GM10266 (cell line): Measurements from ENCODE around the gene LYSMD2.

Experiments
- DNase-seq: peaks from one replicate; pipeline ENCODE4 v3.0.0; 2012; ENCODE audit errors: extremely low spot score
- CTCF ChIP-seq: IDR thresholded peaks from 2 replicates; pipeline ENCODE4 v1.5.1; 2012; ENCODE audit warnings: mild to moderate bottlenecking, low read depth; ENCODE audit not compliant: control insufficient read depth, insufficient read depth; ENCODE audit errors: missing control alignments

Gene LYSMD2

GRCh38 chr15:51752888-51753287 is 15.4 kb upstream of the LYSMD2 start:
- DNase-seq: no peak
- TF ChIP-seq CTCF: no peak

- no peak for DNase-seq
- TF ChIP-seq CTCF: no peak
These were observed 14.5 kb upstream of the LYSMD2 start for GRCh38 chr15:51751697-51752683.

- TF ChIP-seq CTCF: no peak
- peak; percentile 70 for DNase-seq
These were observed 13.6 kb upstream of the LYSMD2 start, which contains the start of gene TMOD2 for GRCh38 chr15:51750792-51751696. TSS of gene TMOD2 (plus strand) at chr15:51751597. CDS start at chr15:51766442, 14,845 bp downstream.

- DNase-seq: no peak
- TF ChIP-seq CTCF: no peak
These were observed 12.7 kb upstream of the LYSMD2 start for GRCh38 chr15:51750186-51750585.

GRCh38 chr15:51749307-51749706 is 11.9 kb upstream of the LYSMD2 start:
- DNase-seq: no peak
- no peak for TF ChIP-seq CTCF

- DNase-seq: no peak
These were observed 1.7 kb upstream of the LYSMD2 start for GRCh38 chr15:51739061-51739712.

More at GRCh38 chr15:51739061-51739712, 1.7 kb upstream of the LYSMD2 start:
- TF ChIP-seq CTCF: no peak
